Thyroid gland (tissue), 4 donors: ENCODE data around the gene THBD. TPM values are rescaled to one million over a fixed set of nuclear protein-coding genes. Genes with fewer than 3 reads are reported as not detected.

Source experiments
- DNase-seq, 2 donors: peaks; one replicate each; pipeline ENCODE4 v3.0.0-alpha.2; 2019
- H3K27ac ChIP-seq, 3 donors: fragments of 200-600 bp; sonication (generic); 1 replicate in 2 of 3; 2 replicates in 1 of 3; pipeline ENCODE4 v1.5.1; 2016 to 2019; ENCODE audit warnings: mild to moderate bottlenecking in 1 of 3, moderate library complexity in 1 of 3
- H3K27me3 ChIP-seq: fragments of 200-600 bp; sonication (generic); one replicate; pipeline ENCODE4 v1.5.1; 2019
- H3K36me3 ChIP-seq, 2 donors: fragments of 200-600 bp; sonication (generic); one replicate each; pipeline ENCODE4 v1.5.1; 2016 to 2019
- H3K4me1 ChIP-seq, 2 donors: fragments of 200-600 bp; sonication (generic); one replicate each; pipeline ENCODE4 v1.5.1; 2017 to 2019
- H3K4me3 ChIP-seq, 3 donors: fragments of 200-600 bp; sonication (generic); replicated peaks in 1 of 3; 1 replicate in 2 of 3; 2 replicates in 1 of 3; pipeline ENCODE4 v1.5.1; 2016; ENCODE audit warnings: mild to moderate bottlenecking in 1 of 3
- H3K9me3 ChIP-seq: fragments of 200-600 bp; sonication (generic); one replicate; pipeline ENCODE4 v1.5.1; 2017
- CTCF ChIP-seq, 6 experiments: fragments of 200-600 bp in 3 of 6; fragments of 450-650 bp in 3 of 6; sonication (generic) in 3 of 6; IDR thresholded peaks; one replicate each; pipeline ENCODE4 v1.5.1; 2016 to 2019; ENCODE audit warnings: antibody characterized with exemption in 6 of 6, mild to moderate bottlenecking in 2 of 6, inconsistent platforms in 1 of 6, moderate library complexity in 1 of 6
- POLR2A ChIP-seq, 2 donors: fragments of 450-650 bp; IDR thresholded peaks; one replicate each; pipeline ENCODE4 v1.6.1; 2017; ENCODE audit warnings: antibody characterized with exemption in 2 of 2, mild to moderate bottlenecking in 2 of 2, moderate library complexity in 1 of 2
- WGBS, 2 donors: methylation state at CpG; one replicate each; pipeline ENCODE4 v1.1.5; 2017; 5-methylcytosine and 5-hydroxymethylcytosine counted together
- intact Hi-C: fragments of 100-400 bp; cut with DNase I; formaldehyde crosslinking; loops from one replicate; pipeline ENCODE4 v1.15.1; 2023
- total RNA-seq, 4 donors: library from RNA; depleted of rRNA; stranded (reverse); fragments of >200 nt; gene quantifications; one replicate each; pipeline ENCODE4 v1.2.3, GENCODE V29; 2016

The THBD gene
- total RNA-seq, 4 donors from 2014 or later: 30.4 to 78.5 (median 72.2) TPM

DNA sequence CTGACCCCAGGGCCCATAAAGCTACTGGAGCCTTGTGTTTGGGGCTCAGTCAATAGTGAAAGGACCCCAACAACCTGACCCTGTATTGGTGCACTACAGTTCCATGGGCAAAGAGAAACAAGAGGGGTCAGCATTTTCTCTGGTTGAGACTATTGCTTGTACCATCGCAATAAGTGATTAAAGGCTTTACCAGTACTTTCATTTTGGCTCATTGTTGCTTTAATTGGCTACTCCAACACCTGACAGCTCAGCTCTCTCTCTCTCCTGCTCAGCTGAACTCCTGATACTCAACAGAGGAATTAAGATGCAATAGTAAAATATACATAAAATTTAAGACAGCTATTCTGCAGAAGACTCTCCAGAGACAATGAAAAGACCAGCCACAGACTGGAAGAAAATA lies 18.8 kb upstream of the THBD start:
- no peaks in the 10 kb centered on the region for H3K9me3 ChIP-seq
- H3K4me1 ChIP-seq: no peaks in the 10 kb centered on the region
- no peaks in the 10 kb centered on the region for H3K27me3 ChIP-seq
- no peak overlapping the region for H3K4me3 ChIP-seq
- intact Hi-C loops: no loop called here
- H3K27ac ChIP-seq: no peak overlapping the region
- no peak for DNase-seq
- 81 to 91% methylated on average over 1 of the region's 1 CpG for WGBS, 2 donors
- H3K36me3 ChIP-seq: no peaks in the 10 kb centered on the region
- no peak for TF ChIP-seq CTCF (IDR thresholded peaks at IDR 0.05)
- TF ChIP-seq POLR2A (IDR thresholded peaks at IDR 0.05): no peak

DNA sequence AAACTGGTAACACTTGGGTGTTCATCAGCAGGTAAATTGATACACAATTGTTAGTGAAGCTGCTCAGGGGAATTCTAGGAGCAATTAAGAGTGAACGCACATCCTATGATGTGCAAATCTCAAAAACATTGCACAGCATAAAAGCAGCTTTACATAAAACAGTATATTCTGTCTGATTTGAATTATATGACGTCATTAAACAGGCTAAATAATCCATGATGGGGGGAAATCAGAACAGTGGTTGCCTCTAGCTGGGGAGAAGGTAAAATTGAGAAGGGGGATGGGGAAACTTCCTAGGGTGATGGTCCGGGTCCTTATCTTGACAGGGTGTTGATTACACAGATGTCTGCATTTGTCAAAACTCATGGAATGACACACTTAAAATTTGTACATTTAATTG lies 17.3 kb upstream of the THBD start:
- peaks cover 0 to 10% of the 10 kb centered on the region in 2 donors for H3K4me1 ChIP-seq
- intact Hi-C loops: no loop called here
- no peak for DNase-seq
- no peaks in the 10 kb centered on the region for H3K9me3 ChIP-seq
- 89 to 90% methylated on average over 3 of the region's 3 CpGs for WGBS, 2 donors
- no peak overlapping the region for H3K27ac ChIP-seq
- H3K4me3 ChIP-seq: no peak overlapping the region
- no peaks in the 10 kb centered on the region for H3K27me3 ChIP-seq
- TF ChIP-seq POLR2A (IDR thresholded peaks at IDR 0.05) (no peak), CTCF (IDR thresholded peaks at IDR 0.05) (no peak)
- H3K36me3 ChIP-seq: no peaks in the 10 kb centered on the region

- Histone ChIP-seq H3K9me3 (no peaks in the 10 kb centered on the region), H3K36me3 (no peaks in the 10 kb centered on the region), H3K4me1 (peaks cover 0 to 22% of the 10 kb centered on the region in 2 donors), H3K27me3 (no peaks in the 10 kb centered on the region), H3K27ac (no peak overlapping the region), H3K4me3 (no peak overlapping the region)
- DNase-seq: no peak
- TF ChIP-seq POLR2A (IDR thresholded peaks at IDR 0.05): no peak
- 76 to 82% methylated on average over 9 of the region's 9 CpGs for WGBS, 2 donors
- intact Hi-C loops: no loop called here
Measured at GRCh38 chr20:23065266-23066201, 16.1 kb upstream of the THBD start.

DNA sequence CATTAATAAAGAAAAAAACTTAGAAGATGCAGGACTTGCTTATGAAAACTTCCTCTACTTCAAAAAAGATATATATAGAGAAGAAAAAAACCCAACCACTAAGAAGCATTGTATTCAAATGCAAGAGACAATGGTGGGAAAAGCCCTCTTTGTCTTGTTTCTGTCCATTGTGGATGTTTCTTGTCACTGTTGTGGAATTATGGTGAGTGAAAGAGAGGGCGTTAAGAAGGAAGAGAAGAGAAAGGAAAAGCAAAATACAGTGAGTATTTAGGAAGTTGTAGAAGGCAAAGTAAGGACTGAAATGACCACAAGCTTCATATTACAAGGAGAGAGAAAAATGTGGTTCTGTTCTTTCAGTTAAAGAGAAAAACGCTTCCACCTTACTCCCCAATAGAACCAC lies 14.1 kb upstream of the THBD start:
- WGBS, 2 donors: 73 to 79% methylated on average over 2 of the region's 2 CpGs
- H3K9me3 ChIP-seq: no peaks in the 10 kb centered on the region
- no peaks in the 10 kb centered on the region for H3K36me3 ChIP-seq
- no peak for DNase-seq
- TF ChIP-seq POLR2A (IDR thresholded peaks at IDR 0.05) (no peak), CTCF (IDR thresholded peaks at IDR 0.05) (no peak)
- H3K27me3 ChIP-seq: no peaks in the 10 kb centered on the region
- peaks cover 0 to 25% of the 10 kb centered on the region in 2 donors for H3K4me1 ChIP-seq
- H3K27ac ChIP-seq: no peak overlapping the region
- intact Hi-C loops: no loop called here
- H3K4me3 ChIP-seq: no peak overlapping the region

GRCh38 chr20:23063168-23063567 lies 13.7 kb upstream of the THBD start:
- Histone ChIP-seq H3K27ac (no peak overlapping the region), H3K9me3 (no peaks in the 10 kb centered on the region), H3K4me1 (peaks cover 0 to 25% of the 10 kb centered on the region in 2 donors), H3K36me3 (no peaks in the 10 kb centered on the region), H3K4me3 (no peak overlapping the region), H3K27me3 (no peaks in the 10 kb centered on the region)
- TF ChIP-seq POLR2A (IDR thresholded peaks at IDR 0.05) (no peak), CTCF (IDR thresholded peaks at IDR 0.05) (no peak)
- no peak for DNase-seq
- 84 to 85% methylated on average over 3 of the region's 3 CpGs for WGBS, 2 donors
- intact Hi-C loops: no loop called here
